ENCODE results near the gene TMEM233.

- TF ChIP-seq MAFK (IDR thresholded peaks at IDR 0.05; ENCODE audit: low read depth, low read length), result no peak
- TF ChIP-seq CBX5 (IDR thresholded peaks at IDR 0.05; ENCODE audit: low read depth, low read length), result no peak
- TF ChIP-seq MAX (IDR thresholded peaks at IDR 0.05), result no peak
- TF ChIP-seq POLR2AphosphoS5 (IDR thresholded peaks at IDR 0.05; ENCODE audit: low read depth, low read length), result no peak
- TF ChIP-seq TEAD4 (IDR thresholded peaks at IDR 0.05; ENCODE audit: low read depth, low read length), result no peak
- TF ChIP-seq CTCF (IDR thresholded peaks at IDR 0.05; ENCODE audit: control extremely low read depth in 1 of 3, insufficient read depth in 1 of 3, low read depth in 1 of 3, low read length in 3 of 3), result no peak
- TF ChIP-seq YY1 (IDR thresholded peaks at IDR 0.05; ENCODE audit: low read depth, low read length), result no peak
- no peak for TF ChIP-seq RAD21 (IDR thresholded peaks at IDR 0.05 in 1 of 2, conservative IDR thresholded peaks at IDR 0.05 in 1 of 2; ENCODE audit: low read depth in 2 of 2, low read length in 2 of 2)
- TF ChIP-seq SP2 (IDR thresholded peaks at IDR 0.05; ENCODE audit: low read length), result no peak
- no peak for TF ChIP-seq JUN (IDR thresholded peaks at IDR 0.05; ENCODE audit: low read depth, low read length)
Measured at GRCh38 chr12:119645535-119646059, 52.0 kb downstream of the TMEM233 start.
